ENCODE data around the gene ARAP1. TPM values are rescaled to one million over a fixed set of nuclear protein-coding genes. Genes with fewer than 3 reads are reported as not detected.
A peak's percentile ranks its signal among the peaks of the same experiment; 100 is the strongest.

Gene ARAP1
- total RNA-seq, 1 donor from 2014 or later = 55.1 TPM

- no peaks in the 10 kb centered on the region for H3K36me3 Mint-ChIP-seq (ENCODE audit: low read depth, unreplicated experiment)
- no peak overlapping the region for H3K27ac Mint-ChIP-seq (ENCODE audit: unreplicated experiment)
- no peaks in the 10 kb centered on the region for H3K9me3 Mint-ChIP-seq (ENCODE audit: unreplicated experiment)
- no peak for TF ChIP-seq CTCF (IDR thresholded peaks at IDR 0.05; ENCODE audit: unreplicated experiment)
- H3K4me1 Mint-ChIP-seq (ENCODE audit: unreplicated experiment) = peaks cover 56% of the 10 kb centered on the region
- H3K4me3 Mint-ChIP-seq (ENCODE audit: unreplicated experiment) = peak overlapping the region; percentile 29
- peaks cover 17% of the 10 kb centered on the region for H3K27me3 Mint-ChIP-seq (ENCODE audit: unreplicated experiment)
- DNase-seq (ENCODE audit: low spot score) = no peak
Observed at GRCh38 chr11:72637198-72637597, 115.0 kb downstream of the ARAP1 start.

- H3K27ac Mint-ChIP-seq (ENCODE audit: unreplicated experiment) = no peak overlapping the region
- no peak for DNase-seq (ENCODE audit: low spot score)
- H3K4me3 Mint-ChIP-seq (ENCODE audit: unreplicated experiment) = no peak overlapping the region
- TF ChIP-seq CTCF (IDR thresholded peaks at IDR 0.05; ENCODE audit: unreplicated experiment) = no peak
- peaks cover 17% of the 10 kb centered on the region for H3K27me3 Mint-ChIP-seq (ENCODE audit: unreplicated experiment)
- peaks cover 56% of the 10 kb centered on the region for H3K4me1 Mint-ChIP-seq (ENCODE audit: unreplicated experiment)
- H3K9me3 Mint-ChIP-seq (ENCODE audit: unreplicated experiment) = no peaks in the 10 kb centered on the region
- H3K36me3 Mint-ChIP-seq (ENCODE audit: low read depth, unreplicated experiment) = no peaks in the 10 kb centered on the region
Observed at GRCh38 chr11:72636376-72636775, 115.8 kb downstream of the ARAP1 start.

GRCh38 chr11:72635933-72636332 is 116.3 kb downstream of the ARAP1 start:
- H3K27ac Mint-ChIP-seq (ENCODE audit: unreplicated experiment) = peak overlapping the region; percentile 7
- H3K36me3 Mint-ChIP-seq (ENCODE audit: low read depth, unreplicated experiment) = no peaks in the 10 kb centered on the region
- H3K4me3 Mint-ChIP-seq (ENCODE audit: unreplicated experiment) = no peak overlapping the region
- peaks cover 56% of the 10 kb centered on the region for H3K4me1 Mint-ChIP-seq (ENCODE audit: unreplicated experiment)
- H3K9me3 Mint-ChIP-seq (ENCODE audit: unreplicated experiment) = no peaks in the 10 kb centered on the region
- no peak for TF ChIP-seq CTCF (IDR thresholded peaks at IDR 0.05; ENCODE audit: unreplicated experiment)
- no peak for DNase-seq (ENCODE audit: low spot score)
- peaks cover 17% of the 10 kb centered on the region for H3K27me3 Mint-ChIP-seq (ENCODE audit: unreplicated experiment)

- no peak for DNase-seq (ENCODE audit: low spot score)
- no peak overlapping the region for H3K4me3 Mint-ChIP-seq (ENCODE audit: unreplicated experiment)
- H3K27ac Mint-ChIP-seq (ENCODE audit: unreplicated experiment) = peak overlapping the region; percentile 7
- TF ChIP-seq CTCF (IDR thresholded peaks at IDR 0.05; ENCODE audit: unreplicated experiment) = no peak
- H3K9me3 Mint-ChIP-seq (ENCODE audit: unreplicated experiment) = no peaks in the 10 kb centered on the region
- H3K27me3 Mint-ChIP-seq (ENCODE audit: unreplicated experiment) = peaks cover 19% of the 10 kb centered on the region
- no peaks in the 10 kb centered on the region for H3K36me3 Mint-ChIP-seq (ENCODE audit: low read depth, unreplicated experiment)
- peaks cover 59% of the 10 kb centered on the region for H3K4me1 Mint-ChIP-seq (ENCODE audit: unreplicated experiment)
Observed at GRCh38 chr11:72635309-72635915, 116.8 kb downstream of the ARAP1 start.

Small RNA genes lying within 50 kb of the gene (microRNA-seq; reads per million reads assigned to microRNA genes)
- not detected for gene MIR4692 (ENCODE audit: unreplicated experiment)

Other genes starting within 250 kb of the ARAP1 start
- gene PDE2A, start 78.0 kb downstream of the ARAP1 start, total RNA-seq (ENCODE audit: unreplicated experiment) = 65.9 TPM
- gene STARD10, start 41.6 kb upstream of the ARAP1 start, total RNA-seq (ENCODE audit: unreplicated experiment) = 13.4 TPM
- 51.0 TPM for gene ATG16L2, start 62.0 kb upstream of the ARAP1 start, total RNA-seq (ENCODE audit: unreplicated experiment)